IMR-90 (cell line): Measurements from ENCODE around the gene LEPR. TPM values are rescaled to one million over a fixed set of nuclear protein-coding genes. Genes with fewer than 3 reads are reported as not detected.

ENCODE experiments used
- ATAC-seq: fragments of 200-7000 bp; cut with Tn5 transposase; 2 replicates; pipeline ENCODE4 v1.9.1; 2020; ENCODE audit warnings: low read depth, mild to moderate bottlenecking, moderate library complexity
- BruUV-seq: library from RNA; stranded (reverse); fragments of 400-500 nt; replicated peaks from 2 replicates; lab custom pipeline; 2021; lab: Mats Ljungman, UMichigan
- CTCF ChIA-PET: fragments of 300-600 bp; formaldehyde crosslinking; extraction: SDS; loops from one replicate; lab custom pipeline; 2021; ENCODE audit warnings: antibody characterized with exemption; lab: Yijun Ruan, JAX
- POLR2A ChIA-PET: fragments of 300-600 bp; sonication (Branson Sonifier 250); formaldehyde crosslinking; loops from one replicate; lab custom pipeline; 2022; ENCODE audit warnings: antibody characterized with exemption; ENCODE audit not compliant: unreplicated experiment; lab: Charles Lee
- DNase-seq: peaks from one replicate; pipeline ENCODE4 v3.0.0; 2013
- H2AFZ ChIP-seq: replicated peaks from 2 replicates; pipeline ENCODE3; 2013; ENCODE audit warnings: low read length, mild to moderate bottlenecking; ENCODE audit not compliant: poor library complexity
- H2AK5ac ChIP-seq: 2 replicates; pipeline ENCODE4 v1.6.1; 2013; ENCODE audit warnings: low read depth, low read length, inconsistent platforms
- H2AK9ac ChIP-seq: replicated peaks from 2 replicates; pipeline ENCODE3; 2013; ENCODE audit warnings: mild to moderate bottlenecking, low read depth, low read length, moderate library complexity; ENCODE audit not compliant: poor library complexity
- H2BK120ac ChIP-seq: 2 replicates; pipeline ENCODE4 v1.6.1; 2013; ENCODE audit warnings: low read depth, low read length, inconsistent platforms
- H2BK15ac ChIP-seq: 3 replicates; pipeline ENCODE4 v1.6.1; 2013; ENCODE audit warnings: low read depth, low read length, inconsistent platforms
- H2BK20ac ChIP-seq: 2 replicates; pipeline ENCODE4 v1.6.1; 2013; ENCODE audit warnings: low read depth, mild to moderate bottlenecking, inconsistent platforms, low read length, moderate library complexity
- H2BK5ac ChIP-seq: 2 replicates; pipeline ENCODE4 v1.6.1; 2013; ENCODE audit warnings: mild to moderate bottlenecking, low read depth, low read length, inconsistent platforms; ENCODE audit not compliant: poor library complexity, severe bottlenecking
- H3K14ac ChIP-seq: replicated peaks from 2 replicates; pipeline ENCODE4 v1.6.1; 2013; ENCODE audit warnings: low read depth, low read length, inconsistent platforms
- H3K18ac ChIP-seq: 2 replicates; pipeline ENCODE4 v1.6.1; 2013; ENCODE audit warnings: low read depth, low read length, control low read depth
- H3K23ac ChIP-seq: 2 replicates; pipeline ENCODE4 v1.6.1; 2013; ENCODE audit warnings: low read depth, low read length, inconsistent platforms
- H3K27ac ChIP-seq: 2 replicates; pipeline ENCODE4 v1.5.1; 2013; ENCODE audit warnings: mild to moderate bottlenecking, control low read depth, low read length; ENCODE audit not compliant: insufficient read depth
- H3K27me3 ChIP-seq: 2 replicates; pipeline ENCODE4 v1.6.1; 2013; ENCODE audit warnings: low read length; ENCODE audit not compliant: control insufficient read depth, insufficient read depth
- H3K36me3 ChIP-seq: 2 replicates; pipeline ENCODE4 v1.6.1; 2013; ENCODE audit warnings: low read length, mixed read lengths; ENCODE audit not compliant: control insufficient read depth, insufficient read depth
- H3K4ac ChIP-seq: 2 replicates; pipeline ENCODE4 v1.6.1; 2013; ENCODE audit warnings: low read depth, low read length, inconsistent platforms
- H3K4me1 ChIP-seq: 2 replicates; pipeline ENCODE4 v1.6.1; 2013; ENCODE audit warnings: low read length, mixed read lengths; ENCODE audit not compliant: control insufficient read depth, insufficient read depth
- H3K4me2 ChIP-seq: 2 replicates; pipeline ENCODE4 v1.6.1; 2013; ENCODE audit warnings: low read depth, mild to moderate bottlenecking, control low read depth, low read length, moderate library complexity
- H3K4me3 ChIP-seq: 2 replicates; pipeline ENCODE4 v1.5.1; 2013; ENCODE audit warnings: low read depth, mild to moderate bottlenecking, control low read depth, low read length, moderate library complexity; ENCODE audit not compliant: insufficient read depth
- H3K56ac ChIP-seq: 2 replicates; pipeline ENCODE4 v1.6.1; 2013; ENCODE audit warnings: low read length, inconsistent platforms; ENCODE audit not compliant: insufficient read depth; ENCODE audit errors: extremely low read depth
- H3K79me1 ChIP-seq, 2 experiments: 2 replicates each; pipeline ENCODE4 v1.6.1; 2013; ENCODE audit warnings: low read length in 2 of 2, inconsistent platforms in 1 of 2, low read depth in 1 of 2
- H3K9ac ChIP-seq: 2 replicates; pipeline ENCODE4 v1.6.1; 2013; ENCODE audit warnings: low read depth, low read length, control low read depth
- H3K9me1 ChIP-seq: 2 replicates; pipeline ENCODE4 v1.6.1; 2013; ENCODE audit warnings: low read length, inconsistent platforms; ENCODE audit not compliant: insufficient read depth
- H3K9me3 ChIP-seq: 2 replicates; pipeline ENCODE4 v1.6.1; 2013; ENCODE audit warnings: low read length; ENCODE audit not compliant: control insufficient read depth, insufficient read depth
- H4K20me1 ChIP-seq: 2 replicates; pipeline ENCODE4 v1.6.1; 2013; ENCODE audit warnings: low read length, inconsistent platforms; ENCODE audit not compliant: insufficient read depth
- H4K5ac ChIP-seq: 2 replicates; pipeline ENCODE4 v1.6.1; 2013; ENCODE audit warnings: mild to moderate bottlenecking, low read depth, low read length, control low read depth
- H4K8ac ChIP-seq, 2 experiments: 2 replicates each; pipeline ENCODE4 v1.6.1; 2013; ENCODE audit warnings: low read depth in 2 of 2, low read length in 2 of 2, control low read depth in 1 of 2, inconsistent platforms in 1 of 2
- H4K91ac ChIP-seq: 2 replicates; pipeline ENCODE4 v1.6.1; 2013; ENCODE audit warnings: low read depth, low read length, inconsistent platforms; ENCODE audit not compliant: insufficient read depth
- BHLHE40 ChIP-seq: fragments of 150-350 bp; IDR thresholded peaks from 2 replicates; pipeline ENCODE4 v1.6.1; 2016; ENCODE audit warnings: mild to moderate bottlenecking, low read depth, low read length
- CEBPB ChIP-seq: IDR thresholded peaks from 2 replicates; pipeline ENCODE4 v1.6.1; 2012; ENCODE audit warnings: low read depth, low read length, improper control_type of control experiment
- CHD1 ChIP-seq: IDR thresholded peaks from 2 replicates; pipeline ENCODE4 v1.6.1; 2012; ENCODE audit warnings: low read depth, low read length, improper control_type of control experiment
- CTCF ChIP-seq: conservative IDR thresholded peaks from 2 replicates; pipeline ENCODE4 v1.5.1; 2012; ENCODE audit warnings: mild to moderate bottlenecking, low read depth, low read length, improper control_type of control experiment
- ELK1 ChIP-seq: fragments of 150-350 bp; IDR thresholded peaks from 2 replicates; pipeline ENCODE4 v1.6.1; 2016; ENCODE audit warnings: low read depth, mild to moderate bottlenecking, low read length, moderate library complexity, borderline replicate concordance
- FOS ChIP-seq: fragments of 150-350 bp; IDR thresholded peaks from 2 replicates; pipeline ENCODE4 v1.6.1; 2016; ENCODE audit warnings: low read depth, low read length
- MAFK ChIP-seq: IDR thresholded peaks from 2 replicates; pipeline ENCODE4 v1.6.1; 2012; ENCODE audit warnings: low read depth, low read length, improper control_type of control experiment
- MAZ ChIP-seq: IDR thresholded peaks from 2 replicates; pipeline ENCODE4 v1.6.1; 2012; ENCODE audit warnings: low read depth, mild to moderate bottlenecking, low read length, improper control_type of control experiment, moderate library complexity, borderline replicate concordance
- MXI1 ChIP-seq: IDR thresholded peaks from 2 replicates; pipeline ENCODE4 v1.6.1; 2012; ENCODE audit warnings: low read depth, mild to moderate bottlenecking, low read length, moderate library complexity, borderline replicate concordance
- NFE2L2 ChIP-seq: fragments of 150-350 bp; IDR thresholded peaks from 2 replicates; pipeline ENCODE4 v1.6.1; 2016; ENCODE audit warnings: low read depth, mild to moderate bottlenecking, low read length
- POLR2A ChIP-seq: IDR thresholded peaks from 2 replicates; pipeline ENCODE4 v1.6.1; 2012; ENCODE audit warnings: mild to moderate bottlenecking, low read depth, low read length
- RAD21 ChIP-seq: IDR thresholded peaks from 2 replicates; pipeline ENCODE4 v1.6.1; 2012; ENCODE audit warnings: low read length, improper control_type of control experiment
- RCOR1 ChIP-seq: IDR thresholded peaks from 2 replicates; pipeline ENCODE4 v1.6.1; 2012; ENCODE audit warnings: mild to moderate bottlenecking, low read length, improper control_type of control experiment; ENCODE audit not compliant: insufficient replicate concordance
- RFX5 ChIP-seq: IDR thresholded peaks from 2 replicates; pipeline ENCODE4 v1.8.0; 2012; ENCODE audit warnings: low read depth, mild to moderate bottlenecking, low read length, moderate library complexity
- SMC3 ChIP-seq: fragments of 150-350 bp; IDR thresholded peaks from 2 replicates; pipeline ENCODE4 v1.6.1; 2016; ENCODE audit warnings: low read depth, mild to moderate bottlenecking, antibody characterized with exemption, low read length, moderate library complexity
- USF2 ChIP-seq: fragments of 150-350 bp; IDR thresholded peaks from 2 replicates; pipeline ENCODE4 v1.6.1; 2017; ENCODE audit warnings: mild to moderate bottlenecking, antibody characterized with exemption, low read length, low read depth
- dilution Hi-C: fragments of 300-500 bp; cut with HindIII; formaldehyde crosslinking; loops from one replicate; pipeline ENCODE4 v1.14.3; 2018; ENCODE audit warnings: low sequenced_read_pairs; ENCODE audit not compliant: unreplicated experiment
- in situ Hi-C: fragments of 300-500 bp; cut with MboI; formaldehyde crosslinking; loops from 3 replicates; pipeline ENCODE4 v1.14.3; 2019; ENCODE audit warnings: low sequenced_read_pairs, inconsistent platforms, mixed read lengths
- intact Hi-C: fragments of 100-400 bp; cut with micrococcal nuclease; formaldehyde crosslinking; loops from 2 replicates; pipeline ENCODE4 v1.10.0; 2022
- polyA plus RNA-seq, 3 experiments: library from polyadenylated mRNA; depleted of rRNA; stranded (reverse); fragments of >200 nt; gene quantifications; 2 replicates each; pipeline ENCODE4 v1.2.3, GENCODE V29; 2012; ENCODE audit warnings: low replicate concordance in 1 of 3
- total RNA-seq: library from RNA; depleted of rRNA; stranded (reverse); fragments of >200 nt; gene quantifications from 2 replicates; pipeline ENCODE4 v1.2.3, GENCODE V29; 2012

Gene LEPR
- total and polyA plus RNA-seq, 2 of the 4 experiments (the other 2 are of a cell fraction), result 2.1 to 8.8 TPM

- no peak overlapping the region for H3K23ac ChIP-seq
- no peak overlapping the region for H4K91ac ChIP-seq
- no peak overlapping the region for H3K18ac ChIP-seq
- H3K4me3 ChIP-seq, result no peak overlapping the region
- no peak overlapping the region for H2AK9ac ChIP-seq
- H3K36me3 ChIP-seq, result no peaks in the 10 kb centered on the region
- no peak overlapping the region for H4K8ac ChIP-seq
- BruUV-seq, result no TSS peak
- no peak overlapping the region for H3K4me2 ChIP-seq
- no peak overlapping the region for H3K27ac ChIP-seq
- H2AK5ac ChIP-seq, result no peak overlapping the region
- H4K5ac ChIP-seq, result no peak overlapping the region
- in situ Hi-C loops (no loop called here), intact Hi-C loops (no loop called here), dilution Hi-C loops (no loop called here)
- no peak overlapping the region for H3K9ac ChIP-seq
- H3K9me3 ChIP-seq, result no peaks in the 10 kb centered on the region
- no peak overlapping the region for H2BK5ac ChIP-seq
- DNase-seq (no peak), ATAC-seq (no peak)
- TF ChIP-seq RAD21 (no peak), RFX5 (no peak), FOS (no peak), RCOR1 (no peak), BHLHE40 (no peak), ELK1 (no peak), MAZ (no peak), USF2 (no peak), POLR2A (no peak), CTCF (no peak), NFE2L2 (no peak), CEBPB (no peak), CHD1 (no peak), MAFK (no peak), MXI1 (no peak), SMC3 (no peak)
- no peaks in the 10 kb centered on the region for H3K4me1 ChIP-seq
- ChIA-PET POLR2A (no interaction called here), CTCF (interaction anchor here (0.6 kb wide), 1 partner anchor 849 kb away, joined by 3 read pairs; no protein-coding TSS in a partner anchor)
- no peak overlapping the region for H3K4ac ChIP-seq
- H3K14ac ChIP-seq, result no peak overlapping the region
- H2BK120ac ChIP-seq, result no peak overlapping the region
- H2BK20ac ChIP-seq, result no peak overlapping the region
- H3K27me3 ChIP-seq, result peaks cover 12% of the 10 kb centered on the region
- H3K9me1 ChIP-seq, result no peaks in the 10 kb centered on the region
- H3K79me1 ChIP-seq, result no peaks in the 10 kb centered on the region
- H2AFZ ChIP-seq, result no peak overlapping the region
- H2BK15ac ChIP-seq, result no peak overlapping the region
- H4K20me1 ChIP-seq, result no peaks in the 10 kb centered on the region
- no peak overlapping the region for H3K56ac ChIP-seq
These were observed 15.5 kb upstream of the LEPR start for GRCh38 chr1:65404941-65405340.
